Measurements from ENCODE around the gene NABP2. TPM values are rescaled to one million over a fixed set of nuclear protein-coding genes. Genes with fewer than 3 reads are reported as not detected.

Gene NABP2
- total and polyA plus RNA-seq, 2 experiments from 2014 or later, result 29.9 to 40.1 TPM

DNA sequence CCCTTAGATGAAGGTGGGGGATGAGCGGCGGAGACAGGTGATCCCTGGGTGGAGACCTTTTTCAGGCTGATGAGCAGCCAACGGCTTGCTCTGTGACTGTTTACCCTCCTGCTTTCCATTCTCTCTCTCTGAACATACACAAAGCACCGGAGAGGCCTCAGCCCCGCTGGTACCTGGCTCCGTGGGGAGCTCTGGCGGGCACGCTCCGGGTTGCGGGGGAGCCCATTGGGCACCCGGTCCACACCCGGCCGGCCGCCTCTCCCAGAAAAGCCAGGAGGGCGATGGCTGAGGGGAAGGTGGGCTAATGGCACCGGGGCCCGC lies 35.4 kb upstream of the NABP2 start:
- peak overlapping the region; percentile 94 for H3K4me2 ChIP-seq (ENCODE audit: unreplicated experiment)
- H3K36me3 ChIP-seq (ENCODE audit: low read depth), result peaks cover 20% of the 10 kb centered on the region
- H3K79me2 ChIP-seq (ENCODE audit: insufficient read depth), result peaks cover 51% of the 10 kb centered on the region
- peak overlapping the region; percentile 100 for H3K4me3 ChIP-seq
- no peaks in the 10 kb centered on the region for H3K9me2 ChIP-seq (ENCODE audit: insufficient read depth)
- peak overlapping the region; percentile 74 for H2AFZ ChIP-seq
- H3K4me1 ChIP-seq (ENCODE audit: insufficient read depth), result peaks cover 11% of the 10 kb centered on the region; the same call in 1 of the 2 replicates
- no peaks in the 10 kb centered on the region for H4K20me1 ChIP-seq (ENCODE audit: insufficient read depth)
- H3K9me3 ChIP-seq (ENCODE audit: low read depth), result no peaks in the 10 kb centered on the region
- 1 to 3% methylated on average over 16 to 17 of the region's 17 CpGs for WGBS, 2 experiments (ENCODE audit: low coverage in 1 of 2, low lambda C conversion rate in 2 of 2, missing lambda C conversion rate in 2 of 2)
- no peak for TF ChIP-seq EZH2 (IDR thresholded peaks at IDR 0.05; ENCODE audit: insufficient read depth, poor library complexity, severe bottlenecking)
- TF ChIP-seq EZH2phosphoT487 (IDR thresholded peaks at IDR 0.05; ENCODE audit: insufficient read depth, low read depth), result no peak
- in situ Hi-C loops (cut with MboI), result no loop called here
- peak; percentile 36 for DNase-seq
- H3K27ac ChIP-seq, result no peak overlapping the region
- peak overlapping the region; percentile 77 for H3K9ac ChIP-seq
- no peaks in the 10 kb centered on the region for H3K27me3 ChIP-seq (replicated peaks; ENCODE audit: insufficient read depth)
- H3F3A ChIP-seq (ENCODE audit: insufficient read depth), result peaks cover 3% of the 10 kb centered on the region; the same call in 1 of the 2 replicates

DNA sequence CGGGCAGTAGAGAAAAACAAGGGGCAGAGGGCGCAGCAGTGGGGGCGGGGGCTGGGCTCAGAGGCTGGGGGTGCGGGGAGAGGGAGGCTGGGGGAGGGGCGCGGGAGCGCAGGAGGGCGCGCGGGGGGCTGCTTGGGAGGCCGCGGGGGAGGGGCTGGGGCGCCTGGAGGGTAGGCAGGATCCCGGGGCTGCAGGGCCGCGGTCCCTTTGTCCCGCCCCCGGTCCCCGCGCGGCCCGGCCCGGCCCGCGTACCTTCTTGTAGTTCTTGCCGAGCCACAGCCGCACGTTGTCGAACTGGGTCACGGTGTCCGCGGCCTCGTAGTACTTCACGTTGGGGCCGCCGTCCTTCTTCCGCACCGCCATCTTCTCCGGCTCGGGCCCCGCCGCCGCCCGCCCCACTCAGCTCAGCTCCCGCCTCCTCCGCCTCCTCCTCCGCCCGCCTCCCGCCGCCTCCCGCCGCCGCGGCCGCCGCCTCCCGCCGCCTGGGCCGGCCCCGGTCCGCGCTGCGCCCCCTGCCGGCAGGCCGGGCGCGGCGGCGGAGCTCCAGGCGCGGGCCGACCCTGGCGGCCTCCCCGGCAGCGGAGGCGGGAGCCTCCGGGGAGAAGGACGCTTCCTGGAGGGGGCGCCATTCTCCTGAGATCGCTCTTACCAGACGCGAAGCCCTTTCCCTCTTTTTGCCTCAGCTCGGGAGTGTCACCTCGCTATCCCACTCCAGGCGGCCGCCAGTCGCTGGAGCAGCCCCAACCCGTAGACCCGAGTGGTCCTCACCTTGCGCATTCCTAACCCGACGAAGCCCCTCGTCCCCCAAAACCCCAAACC lies 34.8 kb upstream of the NABP2 start, which contains the start of gene SMARCC2:
Gene SMARCC2, minus strand, starts transcription at position 385 of the 819 bp plus-strand sequence. Its CDS starts 22 bp downstream, at position 363.
- Histone ChIP-seq H3K9me3 (ENCODE audit: low read depth) (no peaks in the 10 kb centered on the region), H2AFZ (peak within 1 kb of the TSS; percentile 100), H3K36me3 (ENCODE audit: low read depth) (peaks cover 15% of the 10 kb centered on the region), H3K9me2 (ENCODE audit: insufficient read depth) (no peaks in the 10 kb centered on the region), H3F3A (ENCODE audit: insufficient read depth) (peaks cover 8% of the 10 kb centered on the region; the same call in 1 of the 2 replicates), H4K20me1 (ENCODE audit: insufficient read depth) (no peaks in the 10 kb centered on the region), H3K27ac (peak within 1 kb of the TSS; percentile 64), H3K79me2 (ENCODE audit: insufficient read depth) (peaks cover 50% of the 10 kb centered on the region), H3K4me3 (peak within 1 kb of the TSS; percentile 100), H3K9ac (peak within 1 kb of the TSS; percentile 83), H3K27me3 (replicated peaks; ENCODE audit: insufficient read depth) (no peaks in the 10 kb centered on the region), H3K4me2 (ENCODE audit: unreplicated experiment) (peak within 1 kb of the TSS; percentile 100), H3K4me1 (ENCODE audit: insufficient read depth) (peaks cover 11% of the 10 kb centered on the region; the same call in 1 of the 2 replicates)
- in situ Hi-C loops (cut with MboI), result no loop called here
- DNase-seq, result peak; percentile 95
- 1% methylated on average over 28 to 74 of the region's 93 CpGs for WGBS, 2 experiments (ENCODE audit: low coverage in 1 of 2, low lambda C conversion rate in 2 of 2, missing lambda C conversion rate in 2 of 2)
- TF ChIP-seq EZH2phosphoT487 (IDR thresholded peaks at IDR 0.05; ENCODE audit: insufficient read depth, low read depth), result no peak
- no peak for TF ChIP-seq EZH2 (IDR thresholded peaks at IDR 0.05; ENCODE audit: insufficient read depth, poor library complexity, severe bottlenecking)

DNA sequence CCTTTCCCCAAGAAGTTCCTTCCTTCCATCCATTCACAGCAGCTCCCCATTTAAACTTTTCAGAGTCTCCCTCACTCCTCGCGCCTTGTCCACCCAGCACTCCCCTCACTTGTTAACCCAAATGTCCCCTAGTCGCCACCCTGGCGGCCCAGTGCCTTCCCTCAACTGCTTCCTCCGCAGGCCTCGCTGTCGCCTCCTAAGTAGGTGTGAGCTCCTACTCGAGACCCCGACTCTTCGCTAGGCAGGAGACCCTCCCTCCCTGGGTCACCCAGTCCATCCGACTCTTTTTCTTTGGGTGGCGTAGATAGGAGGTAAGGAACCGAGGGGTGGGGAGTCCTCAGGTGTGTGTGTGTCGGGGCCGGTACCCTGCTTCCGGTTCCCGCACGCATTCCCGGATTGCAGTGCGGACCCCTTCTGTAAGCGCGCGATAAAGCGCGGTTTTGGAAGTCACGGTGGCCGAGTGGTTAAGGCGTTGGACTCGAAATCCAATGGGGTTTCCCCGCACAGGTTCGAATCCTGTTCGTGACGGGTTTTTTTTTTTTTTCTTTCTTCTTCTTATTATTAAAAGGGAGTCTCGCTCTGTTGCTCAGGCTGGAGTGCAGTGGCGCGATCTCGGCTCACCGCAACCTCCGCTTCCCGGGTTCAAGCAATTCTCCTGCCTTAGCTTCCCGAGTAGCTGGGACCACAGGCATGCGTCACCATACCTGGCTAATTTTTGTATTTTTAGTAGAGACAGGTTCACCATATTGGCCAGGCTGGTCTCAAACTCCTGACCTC lies 34.0 kb upstream of the NABP2 start:
- in situ Hi-C loops (cut with MboI), result no loop called here
- peaks cover 42% of the 10 kb centered on the region for H3K79me2 ChIP-seq (ENCODE audit: insufficient read depth)
- peak overlapping the region; percentile 64 for H3K27ac ChIP-seq
- peak overlapping the region; percentile 83 for H3K9ac ChIP-seq
- H3K4me1 ChIP-seq (ENCODE audit: insufficient read depth), result peaks cover 11% of the 10 kb centered on the region; the same call in 1 of the 2 replicates
- H3K9me2 ChIP-seq (ENCODE audit: insufficient read depth), result no peaks in the 10 kb centered on the region
- WGBS, 2 experiments (ENCODE audit: low coverage in 1 of 2, low lambda C conversion rate in 2 of 2, missing lambda C conversion rate in 2 of 2), result 2% methylated on average over 41 to 42 of the region's 42 CpGs
- H3K4me3 ChIP-seq, result peak overlapping the region; percentile 100
- no peaks in the 10 kb centered on the region for H3K27me3 ChIP-seq (replicated peaks; ENCODE audit: insufficient read depth)
- H3K9me3 ChIP-seq (ENCODE audit: low read depth), result no peaks in the 10 kb centered on the region
- TF ChIP-seq EZH2 (IDR thresholded peaks at IDR 0.05; ENCODE audit: insufficient read depth, poor library complexity, severe bottlenecking) (no peak), EZH2phosphoT487 (IDR thresholded peaks at IDR 0.05; ENCODE audit: insufficient read depth, low read depth) (no peak)
- peaks cover 7% of the 10 kb centered on the region; the same call in 1 of the 2 replicates for H3K36me3 ChIP-seq (ENCODE audit: low read depth)
- peaks cover 11% of the 10 kb centered on the region; the same call in 1 of the 2 replicates for H3F3A ChIP-seq (ENCODE audit: insufficient read depth)
- DNase-seq, result peak; percentile 84
- peak overlapping the region; percentile 100 for H2AFZ ChIP-seq
- peak overlapping the region; percentile 100 for H3K4me2 ChIP-seq (ENCODE audit: unreplicated experiment)
- H4K20me1 ChIP-seq (ENCODE audit: insufficient read depth), result no peaks in the 10 kb centered on the region

DNA sequence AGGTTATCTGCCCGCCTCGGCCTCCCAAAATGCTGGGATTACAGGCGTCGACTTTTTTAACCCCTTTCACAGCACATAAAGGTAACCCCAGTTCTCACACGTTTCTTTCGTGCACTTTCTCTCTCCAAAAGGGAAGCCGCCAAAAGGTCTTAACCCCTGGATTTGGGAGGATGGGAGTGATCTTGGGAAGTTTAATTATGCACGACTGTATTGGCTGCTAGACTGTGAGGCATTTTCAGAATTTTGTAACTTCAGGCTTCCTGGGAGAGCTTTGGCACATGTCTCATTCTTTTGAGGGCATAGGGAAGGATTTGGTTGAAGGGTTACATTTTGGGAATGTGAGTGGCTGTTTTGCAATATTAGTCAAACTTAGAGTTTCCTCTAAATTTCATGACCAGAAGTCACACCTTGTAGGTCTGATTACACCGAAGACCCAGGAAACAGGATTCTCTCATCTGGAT lies 33.4 kb upstream of the NABP2 start:
- H3K4me3 ChIP-seq, result peak overlapping the region; percentile 100
- in situ Hi-C loops (cut with MboI), result no loop called here

More for the DNA sequence above, 33.4 kb upstream of the NABP2 start:
- H4K20me1 ChIP-seq (ENCODE audit: insufficient read depth), result no peaks in the 10 kb centered on the region
- H3K9ac ChIP-seq, result peak overlapping the region; percentile 83
- 26% methylated on average over 9 of the region's 9 CpGs for WGBS, 2 experiments (ENCODE audit: low coverage in 1 of 2, low lambda C conversion rate in 2 of 2, missing lambda C conversion rate in 2 of 2)
- H3K9me2 ChIP-seq (ENCODE audit: insufficient read depth), result no peaks in the 10 kb centered on the region
- peaks cover 11% of the 10 kb centered on the region; the same call in 1 of the 2 replicates for H3K4me1 ChIP-seq (ENCODE audit: insufficient read depth)
- peaks cover 36% of the 10 kb centered on the region for H3K79me2 ChIP-seq (ENCODE audit: insufficient read depth)
- peaks cover 11% of the 10 kb centered on the region; the same call in 1 of the 2 replicates for H3F3A ChIP-seq (ENCODE audit: insufficient read depth)
- H3K27ac ChIP-seq, result no peak overlapping the region
- peak overlapping the region; percentile 100 for H2AFZ ChIP-seq
- H3K4me2 ChIP-seq (ENCODE audit: unreplicated experiment), result peak overlapping the region; percentile 100
- peaks cover 4% of the 10 kb centered on the region; the same call in 1 of the 2 replicates for H3K36me3 ChIP-seq (ENCODE audit: low read depth)
- no peaks in the 10 kb centered on the region for H3K27me3 ChIP-seq (replicated peaks; ENCODE audit: insufficient read depth)
- no peak for TF ChIP-seq EZH2 (IDR thresholded peaks at IDR 0.05; ENCODE audit: insufficient read depth, poor library complexity, severe bottlenecking)
- TF ChIP-seq EZH2phosphoT487 (IDR thresholded peaks at IDR 0.05; ENCODE audit: insufficient read depth, low read depth), result no peak
- no peaks in the 10 kb centered on the region for H3K9me3 ChIP-seq (ENCODE audit: low read depth)
- DNase-seq, result peak; percentile 27
